Aorta (tissue), 5 donors: Measurements from ENCODE around the gene SVOP. TPM values are rescaled to one million over a fixed set of nuclear protein-coding genes. Genes with fewer than 3 reads are reported as not detected.
"Not testable (repeated sequence)": the region's sequence is repeated elsewhere in the genome, so short reads cannot be mapped to it uniquely, and the experiment has no call there.

ENCODE experiments used
- ATAC-seq: fragments of 200-7000 bp; cut with Tn5 transposase; one replicate; pipeline ENCODE4 v1.9.1; 2022; ENCODE audit warnings: moderate library complexity; ENCODE audit not compliant: low FRiP score
- DNase-seq, 2 donors: peaks; one replicate each; pipeline ENCODE4 v3.0.0-alpha.2; 2020
- H3K27ac ChIP-seq, 2 donors: one replicate each; pipeline ENCODE4 v1.5.1; 2013; ENCODE audit warnings: low read length in 2 of 2, mild to moderate bottlenecking in 2 of 2, moderate library complexity in 2 of 2, control low read depth in 1 of 2, inconsistent platforms in 1 of 2, low read depth in 1 of 2
- H3K27me3 ChIP-seq, 2 donors: one replicate each; pipeline ENCODE4 v1.6.1; 2013; ENCODE audit warnings: control low read depth in 1 of 2, low read length in 1 of 2, mild to moderate bottlenecking in 1 of 2, moderate library complexity in 1 of 2; ENCODE audit not compliant: insufficient read depth in 2 of 2, control insufficient read depth in 1 of 2
- H3K36me3 ChIP-seq, 2 donors: one replicate each; pipeline ENCODE4 v1.6.1; 2013; ENCODE audit warnings: control low read depth in 1 of 2, low read length in 1 of 2, mild to moderate bottlenecking in 1 of 2; ENCODE audit not compliant: insufficient read depth in 2 of 2, control insufficient read depth in 1 of 2
- H3K4me1 ChIP-seq, 2 donors: one replicate each; pipeline ENCODE4 v1.6.1; 2013; ENCODE audit warnings: low read length in 2 of 2, control low read depth in 1 of 2, mild to moderate bottlenecking in 1 of 2, moderate library complexity in 1 of 2; ENCODE audit not compliant: insufficient read depth in 2 of 2, control insufficient read depth in 1 of 2
- H3K4me3 ChIP-seq, 2 donors: one replicate each; pipeline ENCODE4 v1.5.1; 2013; ENCODE audit warnings: low read length in 2 of 2, control low read depth in 1 of 2, mild to moderate bottlenecking in 1 of 2
- H3K9me3 ChIP-seq: one replicate; pipeline ENCODE4 v1.6.1; 2013; ENCODE audit warnings: mild to moderate bottlenecking, low read length; ENCODE audit not compliant: control insufficient read depth
- WGBS, 2 donors: extraction: QIAGEN DNeasy Blood & Tissue Kit; methylation state at CpG; one replicate each; pipeline ENCODE4 v1.1.7; 2013; 5-methylcytosine and 5-hydroxymethylcytosine counted together
- intact Hi-C, 2 donors: fragments of 100-400 bp; cut with DNase I; formaldehyde crosslinking; loops; one replicate each; pipeline versions ENCODE4 v1.14.2 to v1.15.0; 2022
- polyA plus RNA-seq, 2 donors: library from polyadenylated mRNA; stranded (reverse); fragments of 200-250 nt; gene quantifications; one replicate each; pipeline ENCODE4 v1.2.3, GENCODE V29; 2013
- total RNA-seq, 2 donors: library from RNA; stranded (reverse); fragmentation: NEBNext Ultra II Directional; extraction: Animal tissue kit (Norgen Biotek cat#: 25700); gene quantifications; one replicate each; pipeline ENCODE4 v1.2.1, GENCODE V29; 2021
- donor health status: healthy with polysubstance abuse.
- donor health status: Bipolar disorder and iron deficiency.
- donor health status: DM: no; HTN: no; CAD: no.
- donor health status: DM: no; HTN: no; CAD: no.
- donor health status: DM: yes; HTN: yes; CAD: no.

Gene SVOP
- total and polyA plus RNA-seq, 4 donors, result not detected

- Histone ChIP-seq H3K27me3 (no peaks in the 10 kb centered on the region), H3K27ac (no peak overlapping the region), H3K9me3 (peaks cover 3% of the 10 kb centered on the region), H3K36me3 (no peaks in the 10 kb centered on the region), H3K4me1 (no peaks in the 10 kb centered on the region), H3K4me3 (no peak overlapping the region)
- WGBS, 2 donors, result 73 to 82% methylated on average over 5 of the region's 5 CpGs
- ATAC-seq (no peak), DNase-seq (no peak)
- intact Hi-C loops, result no loop called here
These were observed 23.4 kb upstream of the SVOP start for GRCh38 chr12:109044241-109044640.

- intact Hi-C loops, result no loop called here
- Histone ChIP-seq H3K4me3 (no peak overlapping the region), H3K36me3 (no peaks in the 10 kb centered on the region), H3K27ac (no peak overlapping the region), H3K4me1 (no peaks in the 10 kb centered on the region), H3K27me3 (no peaks in the 10 kb centered on the region), H3K9me3 (peaks cover 5% of the 10 kb centered on the region)
- WGBS, 2 donors, result 0 to 45% methylated on average over 1 of the region's 1 CpG
- DNase-seq (no peak), ATAC-seq (no peak)
These were observed 16.1 kb upstream of the SVOP start for GRCh38 chr12:109036975-109037374.

- intact Hi-C loops, result no loop called here
- no peak for ATAC-seq
- DNase-seq, result no peak
- 35 to 47% methylated on average over 7 of the region's 7 CpGs for WGBS, 2 donors
- no peaks in the 10 kb centered on the region for H3K36me3 ChIP-seq
- H3K9me3 ChIP-seq, result peaks cover 3% of the 10 kb centered on the region
- H3K4me3 ChIP-seq, result no peak overlapping the region
- no peaks in the 10 kb centered on the region for H3K4me1 ChIP-seq
- no peak overlapping the region for H3K27ac ChIP-seq
- no peaks in the 10 kb centered on the region for H3K27me3 ChIP-seq
These were observed 12.7 kb upstream of the SVOP start for GRCh38 chr12:109033239-109034196.

- no peaks in the 10 kb centered on the region for H3K4me1 ChIP-seq
- no peak overlapping the region for H3K4me3 ChIP-seq
- no peak for ATAC-seq
- no peak overlapping the region for H3K27ac ChIP-seq
- intact Hi-C loops, result no loop called here
- H3K27me3 ChIP-seq, result no peaks in the 10 kb centered on the region
- WGBS, 2 donors, result 28 to 38% methylated on average over 2 of the region's 2 CpGs
- no peak for DNase-seq
- H3K36me3 ChIP-seq, result no peaks in the 10 kb centered on the region
- no peaks in the 10 kb centered on the region for H3K9me3 ChIP-seq
These were observed 8.5 kb upstream of the SVOP start for GRCh38 chr12:109029411-109029810.

GRCh38 chr12:109028624-109029023 lies 7.8 kb upstream of the SVOP start:
- H3K27me3 ChIP-seq, intact Hi-C loops, H3K4me1 ChIP-seq, H3K27ac ChIP-seq, H3K9me3 ChIP-seq, H3K36me3 ChIP-seq, ATAC-seq, DNase-seq, H3K4me3 ChIP-seq: not testable (repeated sequence)
- WGBS, 2 donors, result 50 to 54% methylated on average over 3 of the region's 3 CpGs

GRCh38 chr12:109027767-109028166 lies 6.9 kb upstream of the SVOP start:
- Histone ChIP-seq H3K4me3 (no peak overlapping the region), H3K9me3 (no peaks in the 10 kb centered on the region), H3K27ac (no peak overlapping the region), H3K4me1 (no peaks in the 10 kb centered on the region), H3K36me3 (no peaks in the 10 kb centered on the region), H3K27me3 (no peaks in the 10 kb centered on the region)
- DNase-seq, result no peak
- no peak for ATAC-seq
- WGBS, 2 donors, result 11 to 15% methylated on average over 1 of the region's 1 CpG
- intact Hi-C loops, result no loop called here

- DNase-seq (no peak), ATAC-seq (no peak)
- H3K27me3 ChIP-seq, result peaks cover 0 to 3% of the 10 kb centered on the region in 2 donors
- no peaks in the 10 kb centered on the region for H3K9me3 ChIP-seq
- no peaks in the 10 kb centered on the region for H3K36me3 ChIP-seq
- H3K4me1 ChIP-seq, result no peaks in the 10 kb centered on the region
- H3K4me3 ChIP-seq, result no peak overlapping the region
- 57% methylated on average over 7 of the region's 7 CpGs for WGBS, 2 donors
- intact Hi-C loops, result no loop called here
- H3K27ac ChIP-seq, result no peak overlapping the region
These were observed 597 bp downstream of the SVOP start for GRCh38 chr12:109020146-109020795.

- Histone ChIP-seq H3K9me3 (no peaks in the 10 kb centered on the region), H3K4me3 (no peak overlapping the region), H3K4me1 (no peaks in the 10 kb centered on the region), H3K36me3 (no peaks in the 10 kb centered on the region), H3K27me3 (peaks cover 0 to 3% of the 10 kb centered on the region in 2 donors), H3K27ac (no peak overlapping the region)
- 48 to 50% methylated on average over 4 of the region's 4 CpGs for WGBS, 2 donors
- intact Hi-C loops, result no loop called here
- DNase-seq, result no peak
- ATAC-seq, result no peak
These were observed 2.6 kb downstream of the SVOP start for GRCh38 chr12:109018296-109018695.

GRCh38 chr12:109016978-109017377 lies 3.9 kb downstream of the SVOP start:
- 80 to 81% methylated on average over 6 of the region's 6 CpGs for WGBS, 2 donors
- Histone ChIP-seq H3K27me3 (peaks cover 0 to 3% of the 10 kb centered on the region in 2 donors), H3K36me3 (no peaks in the 10 kb centered on the region), H3K4me1 (no peaks in the 10 kb centered on the region), H3K27ac (no peak overlapping the region), H3K4me3 (no peak overlapping the region), H3K9me3 (no peaks in the 10 kb centered on the region)
- ATAC-seq (no peak), DNase-seq (no peak)
- intact Hi-C loops, result no loop called here
